Cortex of kidney (tissue), 1 donor: ENCODE data around the gene AFG1L.
"Not testable (repeated sequence)": the region's sequence is repeated elsewhere in the genome, so short reads cannot be mapped to it uniquely, and the experiment has no call there.

Experiments
- DNase-seq: peaks from one replicate; lab custom pipeline; 2025; lab: John Stamatoyannopoulos, UW

AFG1L gene

DNA sequence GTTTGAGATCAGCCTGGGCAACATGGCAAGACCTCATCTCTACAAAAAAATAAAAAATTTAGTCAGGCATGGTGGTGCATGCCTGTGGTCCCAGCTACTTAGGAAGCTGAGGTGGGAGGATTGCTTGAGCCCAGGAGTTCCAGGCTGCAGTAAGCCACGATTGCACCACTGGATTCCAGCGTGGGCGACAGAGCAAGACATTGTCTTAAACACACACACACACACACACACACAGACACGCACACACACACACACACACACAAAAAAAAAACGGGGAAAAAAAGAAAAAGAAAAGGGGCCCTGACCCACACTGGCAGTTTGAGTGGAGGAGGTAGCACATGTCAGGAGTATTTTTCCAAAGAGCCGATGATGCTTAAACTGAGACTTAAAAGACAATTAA, 122.2 kb downstream of the AFG1L start:
- DNase-seq, result no peak

DNA sequence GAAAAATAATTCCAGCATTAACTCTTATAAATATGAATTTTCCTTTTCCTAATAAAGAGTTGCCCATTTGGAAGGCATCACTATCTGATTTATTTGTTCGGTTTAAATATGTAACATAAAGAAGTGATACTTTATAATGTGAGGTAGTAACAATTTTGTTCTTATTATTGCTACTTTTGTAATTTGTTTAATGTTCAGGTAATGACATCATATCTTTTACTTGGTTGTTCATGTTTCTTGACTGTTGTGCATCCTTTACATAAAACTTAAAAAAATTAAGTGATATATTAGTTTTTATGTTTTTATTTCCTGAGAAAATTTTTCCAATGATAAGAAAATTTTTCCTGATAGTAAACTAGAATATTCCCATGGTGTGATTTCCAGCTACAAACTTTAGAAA, 124.6 kb downstream of the AFG1L start:
- DNase-seq, result no peak

DNA sequence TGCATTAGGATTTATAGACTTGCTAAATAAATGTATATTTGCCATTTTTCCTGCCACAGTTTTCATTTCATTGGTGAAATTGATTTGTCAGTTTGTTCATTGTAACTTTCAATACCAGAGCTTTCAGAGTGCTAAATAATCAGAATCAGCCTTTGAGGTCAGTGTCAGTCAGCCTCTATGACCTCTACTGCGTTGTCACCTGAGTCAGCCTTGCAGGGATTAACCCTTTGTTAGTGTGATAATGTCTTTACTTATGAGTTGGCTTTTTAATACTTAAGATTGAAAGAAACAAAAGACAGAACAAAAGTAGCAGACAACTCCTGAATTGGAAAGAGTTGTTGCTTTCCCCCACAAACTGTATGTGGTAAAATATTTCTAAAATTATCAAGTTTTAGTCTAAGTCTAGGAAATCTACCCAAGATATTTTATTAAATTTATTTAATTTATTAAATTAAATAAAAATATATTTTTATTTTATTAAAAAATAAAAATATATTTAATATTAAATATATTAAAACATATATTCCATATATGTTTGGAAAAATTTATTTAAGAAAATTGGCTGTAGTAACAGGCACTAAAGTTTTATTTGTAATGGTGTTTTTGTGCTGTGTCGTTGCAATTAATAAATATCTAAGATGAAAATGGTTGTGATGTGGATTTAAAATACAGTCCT, 125.2 kb downstream of the AFG1L start:
- DNase-seq, result no peak

DNA sequence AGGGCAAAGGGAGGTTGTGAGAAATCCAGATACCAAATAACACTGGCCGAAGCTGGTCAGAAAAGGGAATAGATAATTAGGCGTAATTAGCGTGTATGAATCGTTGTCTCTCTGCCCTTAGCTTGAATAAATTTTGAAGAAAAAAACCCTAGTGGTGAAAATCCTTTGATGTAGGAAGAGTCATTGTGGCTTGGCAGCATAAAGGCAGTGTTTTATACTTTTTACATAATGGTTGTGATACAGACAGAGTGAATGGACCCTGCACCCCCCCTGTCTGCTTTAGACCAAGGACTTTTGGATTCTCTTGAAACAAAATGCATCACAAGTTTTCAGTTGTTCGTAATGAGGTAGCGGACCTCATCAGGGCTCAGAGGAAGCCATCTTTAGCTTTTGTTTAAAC, 126.5 kb downstream of the AFG1L start:
- no peak for DNase-seq

DNA sequence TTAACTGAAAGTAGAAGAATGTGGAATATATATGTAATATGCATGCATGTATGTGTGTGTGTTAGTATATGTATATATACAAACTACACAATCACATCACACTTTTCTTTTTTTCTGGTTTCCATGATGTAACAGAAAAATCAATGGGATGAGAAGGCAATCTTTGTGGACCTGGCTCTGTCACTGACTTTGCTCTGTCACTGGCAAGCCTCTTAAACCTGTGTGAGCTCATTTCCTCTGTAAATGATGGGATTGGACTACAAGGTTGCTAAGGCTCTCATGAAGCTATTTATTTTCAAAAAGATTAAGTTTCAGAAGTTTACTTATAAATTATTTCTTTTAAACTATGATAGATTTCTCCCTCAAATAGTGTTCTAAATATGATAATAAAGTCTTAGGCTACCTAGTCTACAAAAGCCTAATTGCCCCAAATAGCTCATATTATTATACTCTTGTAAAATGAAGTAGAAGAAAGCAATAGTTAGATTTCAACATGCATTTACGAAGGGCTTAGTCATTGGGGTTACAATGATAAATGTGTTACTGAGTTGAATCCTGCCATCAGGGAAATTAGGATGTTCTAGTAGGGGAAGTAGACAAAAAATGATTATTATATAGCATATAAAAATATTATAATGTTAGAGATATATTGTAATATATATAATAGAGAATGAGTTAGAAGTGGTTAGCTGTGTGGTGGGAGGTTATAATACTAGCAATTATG, 129.3 kb downstream of the AFG1L start:
- DNase-seq, result no peak

DNA sequence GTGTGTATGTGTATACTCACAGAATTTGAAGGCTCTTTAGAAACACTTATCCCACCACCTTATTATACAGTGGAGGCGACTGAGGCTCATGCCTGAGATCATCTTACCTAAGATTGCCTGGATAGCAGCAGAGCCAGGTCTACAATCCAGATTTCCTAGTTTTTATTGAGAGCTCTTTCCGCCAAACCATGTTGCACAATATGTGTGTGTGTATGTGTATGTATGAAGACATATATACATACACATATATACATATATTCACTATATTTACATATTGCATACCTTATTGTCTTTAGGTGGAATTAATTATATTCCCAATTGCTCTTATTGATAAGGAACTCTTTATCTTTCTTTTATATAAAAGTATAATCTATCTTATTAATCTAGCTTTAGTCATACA, 130.6 kb downstream of the AFG1L start:
- DNase-seq, result no peak

DNA sequence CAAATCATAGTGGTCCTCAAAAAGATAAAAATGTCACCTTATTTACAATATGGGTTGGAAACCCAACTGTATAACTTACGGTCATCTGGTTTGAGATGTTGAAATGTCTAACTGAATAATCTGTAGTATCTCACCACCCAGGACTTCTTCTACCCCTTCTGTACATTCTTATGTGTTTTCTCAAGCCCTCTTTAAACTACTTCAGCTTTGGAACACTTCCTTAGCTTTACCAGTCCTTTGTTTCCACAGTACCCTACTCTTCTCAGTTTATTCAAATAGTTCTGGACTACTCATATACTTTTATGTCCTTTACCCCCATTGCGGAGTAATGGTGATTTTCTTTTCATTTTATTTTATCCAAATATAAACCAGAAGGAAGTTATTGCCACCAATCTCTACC, 137.3 kb downstream of the AFG1L start:
- no peak for DNase-seq

DNA sequence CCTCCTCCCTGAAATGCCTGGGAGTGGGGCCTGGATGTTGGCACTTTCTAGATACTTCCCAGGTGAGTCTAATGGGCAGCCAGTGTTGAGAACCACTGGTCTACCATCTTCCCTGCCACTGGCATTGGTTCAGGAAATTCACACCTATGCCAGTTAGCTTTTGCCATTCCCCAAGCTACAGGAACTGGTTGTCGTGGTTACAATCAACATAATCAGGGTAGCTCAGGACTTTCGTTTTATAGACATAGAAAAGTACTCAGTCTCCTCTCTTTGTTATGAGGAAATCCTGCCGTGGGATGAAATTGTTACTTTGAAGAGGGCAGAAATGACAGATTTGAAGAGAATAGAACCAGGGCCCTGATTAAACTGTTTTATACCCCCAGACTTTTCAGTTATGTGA, 137.9 kb downstream of the AFG1L start:
- DNase-seq, result no peak

DNA sequence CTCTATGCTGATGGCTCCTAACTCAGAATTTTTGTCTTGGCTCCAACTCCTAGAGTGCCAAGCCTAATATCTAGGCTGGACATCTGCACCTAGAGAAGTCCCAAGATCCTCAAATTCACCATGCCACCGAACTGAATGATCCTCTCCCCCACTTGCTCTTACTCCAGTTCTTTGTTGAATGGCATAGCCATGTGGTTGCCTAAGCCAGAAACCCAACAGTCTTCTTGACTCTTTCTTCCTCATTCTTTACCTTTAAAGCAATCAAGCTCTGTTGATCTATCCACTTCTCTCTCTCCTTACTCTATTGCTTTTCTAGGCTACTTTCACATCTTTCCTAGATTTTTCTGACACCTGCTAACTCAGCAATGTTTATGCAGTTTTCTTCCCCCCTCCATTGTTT, 139.4 kb downstream of the AFG1L start:
- no peak for DNase-seq

DNA sequence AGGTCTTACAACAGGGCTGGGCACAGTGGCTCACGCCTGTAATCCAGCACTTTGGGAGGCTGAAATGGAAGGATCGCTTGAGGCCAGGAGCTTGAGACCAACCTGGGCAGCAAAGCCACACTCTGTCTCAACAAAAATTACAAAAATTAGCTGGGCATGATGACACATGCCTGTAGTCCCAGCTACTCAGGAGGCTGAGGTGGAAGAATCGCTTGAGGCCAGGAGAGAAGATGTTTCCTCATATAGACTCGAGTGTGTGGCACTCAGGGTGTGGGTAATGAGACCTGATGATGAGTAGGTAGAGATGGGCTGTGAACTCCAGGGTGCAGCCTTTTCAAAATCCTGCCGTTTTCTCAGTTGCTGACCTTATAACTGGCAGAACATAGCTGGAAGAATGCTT, 140.5 kb downstream of the AFG1L start:
- DNase-seq, result no peak

DNA sequence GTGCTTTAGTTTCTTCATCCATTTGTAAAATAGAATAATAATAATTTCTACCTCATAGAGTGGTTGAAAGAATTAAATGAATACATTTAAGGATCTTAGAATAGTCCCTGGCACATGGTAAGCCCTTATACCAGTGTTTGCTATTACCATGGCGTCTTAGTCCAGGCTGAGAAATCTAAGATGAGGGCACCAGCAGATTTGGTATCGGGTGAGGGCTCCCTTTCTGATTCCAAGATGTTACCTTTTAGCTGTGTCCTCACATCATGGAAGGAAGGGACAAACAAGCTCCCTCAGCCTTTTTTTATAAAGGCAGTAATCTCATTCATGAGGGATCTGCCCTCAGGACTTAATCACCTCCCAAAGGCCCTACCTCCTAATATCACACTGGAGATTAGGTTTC, 141.9 kb downstream of the AFG1L start:
- no peak for DNase-seq

DNA sequence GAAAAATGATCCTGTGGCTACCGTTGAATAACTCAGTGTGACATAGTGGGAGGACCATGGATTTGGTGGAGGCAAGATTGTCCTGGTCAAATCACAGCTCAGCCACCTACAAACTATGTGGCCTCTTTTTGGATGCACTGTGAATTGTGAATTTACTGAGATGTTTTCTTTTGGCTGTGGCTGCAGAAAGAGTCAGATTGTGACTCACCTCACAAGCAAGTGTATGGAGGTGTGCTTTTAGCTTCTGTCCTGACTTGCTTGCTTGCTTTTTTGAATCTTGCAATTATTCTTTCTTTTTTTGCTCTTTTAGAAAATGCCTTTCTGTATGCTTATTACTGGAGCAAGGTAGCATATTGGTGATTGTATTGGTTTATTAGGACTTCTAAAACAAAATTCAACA, 143.0 kb downstream of the AFG1L start:
- no peak for DNase-seq

DNA sequence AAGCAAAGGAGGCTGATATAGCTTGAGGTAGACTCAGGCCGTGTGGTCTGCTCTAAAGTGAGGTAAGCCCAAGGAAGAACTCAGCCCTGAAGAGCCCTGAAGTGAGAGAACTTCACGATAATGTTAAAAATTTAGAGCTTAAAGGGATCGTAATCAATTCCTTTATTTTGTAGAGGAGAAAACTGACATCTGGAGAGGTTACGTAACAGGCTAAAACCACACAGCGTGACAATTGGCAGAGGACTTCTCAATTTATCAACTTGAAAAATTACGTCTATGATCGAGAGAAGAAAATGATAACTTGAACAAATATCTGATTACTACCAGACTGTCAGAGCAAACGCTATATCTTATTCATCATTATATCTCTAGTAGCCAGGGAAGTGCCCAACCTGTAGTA, 144.1 kb downstream of the AFG1L start:
- no peak for DNase-seq

DNA sequence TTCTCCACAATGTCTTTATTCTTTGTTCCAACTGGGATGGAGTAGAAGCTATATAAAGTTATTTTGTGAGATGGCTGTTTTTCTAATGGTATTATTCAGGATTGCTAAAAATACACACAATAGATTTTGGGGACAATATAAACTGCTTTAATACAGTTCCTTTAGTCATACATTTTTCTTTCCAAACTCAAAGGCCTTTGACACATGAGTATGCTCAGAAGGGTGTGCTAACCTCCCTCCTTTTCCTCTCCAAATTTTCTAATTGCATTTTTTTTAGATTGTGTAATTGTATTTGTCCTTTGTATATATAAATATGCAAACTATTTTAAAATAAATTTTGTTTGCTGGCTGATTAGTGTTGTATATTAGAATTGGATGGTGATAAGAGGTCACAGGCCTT, 146.3 kb downstream of the AFG1L start:
- no peak for DNase-seq

DNA sequence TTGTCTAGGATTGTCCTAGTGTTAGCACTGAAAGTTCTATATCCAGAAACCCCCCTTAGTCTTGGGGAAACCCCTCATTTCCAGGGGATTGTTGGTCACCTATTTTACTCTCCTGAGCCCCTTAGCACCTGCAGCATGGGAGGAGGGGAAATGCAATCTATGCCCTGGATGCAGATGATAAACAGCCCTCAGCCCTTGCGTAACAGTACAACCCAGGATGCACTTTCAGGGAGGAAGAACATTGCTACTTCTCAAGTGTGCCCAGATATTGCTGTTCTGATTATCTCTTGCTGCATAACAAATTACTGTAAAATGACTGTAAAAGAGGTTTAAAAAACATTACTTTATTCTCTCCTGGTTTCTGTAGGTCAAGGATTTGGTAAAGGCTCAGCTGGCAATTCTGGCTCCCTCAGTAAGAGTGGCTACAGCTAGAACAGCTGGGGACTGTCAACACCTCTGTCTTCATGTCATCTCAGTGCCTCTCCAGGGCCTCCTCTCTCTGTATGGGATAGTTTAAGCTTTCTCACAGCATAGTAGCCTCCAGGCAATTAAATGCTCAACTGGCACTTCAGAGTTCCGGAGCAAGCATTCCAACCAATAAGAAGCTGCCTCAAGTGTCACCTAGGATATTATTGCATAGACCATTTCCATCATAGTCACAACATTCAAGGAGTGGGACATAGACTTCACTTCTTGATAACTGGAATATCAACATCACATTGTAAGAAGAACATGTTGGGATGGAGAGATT, 148.1 kb downstream of the AFG1L start:
- no peak for DNase-seq

DNA sequence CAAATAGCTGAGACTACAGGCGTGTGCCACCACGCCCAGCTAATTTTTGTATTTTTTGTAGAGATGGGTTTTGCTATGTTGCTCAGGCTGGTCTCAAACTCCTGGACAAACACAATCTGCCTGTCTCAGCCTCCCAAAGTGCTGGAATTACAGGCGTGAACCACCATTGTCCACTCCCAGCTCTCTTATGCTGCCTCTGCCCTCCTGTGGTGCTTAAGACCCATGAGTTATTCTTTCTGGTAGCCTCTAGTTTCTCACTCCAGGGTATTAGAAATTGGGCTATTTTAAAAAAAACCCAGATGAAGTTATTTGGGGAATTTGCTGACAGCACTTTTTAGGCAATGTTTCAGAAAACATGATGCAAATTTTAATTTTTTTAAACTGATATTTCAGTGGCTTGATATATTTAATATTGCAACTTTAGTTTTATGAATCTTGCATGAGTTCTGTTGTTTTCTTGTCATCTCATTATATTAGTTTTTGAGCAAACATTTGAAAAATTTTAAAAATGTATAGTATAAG, 151.8 kb downstream of the AFG1L start:
- no peak for DNase-seq

DNA sequence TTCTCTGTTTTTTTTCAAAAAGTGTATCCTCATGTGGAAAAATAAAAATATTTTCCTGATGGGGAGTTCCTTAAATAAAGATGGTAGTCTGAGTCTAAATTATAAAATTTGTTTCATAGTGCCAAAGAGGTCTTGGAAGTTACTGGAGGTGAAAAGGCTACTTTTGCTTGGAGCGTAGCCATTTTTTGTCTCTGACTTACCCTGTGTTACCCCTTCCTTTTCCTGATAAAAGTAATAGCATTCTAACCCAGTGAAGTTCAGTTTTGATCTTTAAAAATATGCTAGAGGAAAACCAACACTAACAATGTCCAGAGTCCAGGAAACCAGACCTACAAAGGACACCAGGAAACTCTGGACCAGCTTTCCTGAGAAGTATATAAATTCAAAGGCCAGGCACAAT, 153.6 kb downstream of the AFG1L start:
- no peak for DNase-seq

DNA sequence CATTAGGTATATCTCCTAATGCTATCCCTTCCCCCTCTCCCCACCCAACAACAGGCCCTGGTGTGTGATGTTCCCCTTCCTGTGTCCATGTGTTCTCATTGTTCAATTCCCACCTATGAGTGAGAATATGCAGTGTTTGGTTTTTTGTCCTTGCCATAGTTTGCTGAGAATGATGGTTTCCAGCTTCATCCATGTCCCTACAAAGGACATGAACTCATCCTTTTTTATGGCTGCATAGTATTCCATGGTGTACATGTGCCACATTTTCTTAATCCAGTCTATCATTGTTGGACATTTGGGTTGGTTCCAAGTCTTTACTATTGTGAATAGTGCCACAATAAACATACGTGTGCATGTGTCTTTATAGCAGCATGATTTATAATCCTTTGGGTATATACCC, 154.9 kb downstream of the AFG1L start:
- DNase-seq, result not testable (repeated sequence)

DNA sequence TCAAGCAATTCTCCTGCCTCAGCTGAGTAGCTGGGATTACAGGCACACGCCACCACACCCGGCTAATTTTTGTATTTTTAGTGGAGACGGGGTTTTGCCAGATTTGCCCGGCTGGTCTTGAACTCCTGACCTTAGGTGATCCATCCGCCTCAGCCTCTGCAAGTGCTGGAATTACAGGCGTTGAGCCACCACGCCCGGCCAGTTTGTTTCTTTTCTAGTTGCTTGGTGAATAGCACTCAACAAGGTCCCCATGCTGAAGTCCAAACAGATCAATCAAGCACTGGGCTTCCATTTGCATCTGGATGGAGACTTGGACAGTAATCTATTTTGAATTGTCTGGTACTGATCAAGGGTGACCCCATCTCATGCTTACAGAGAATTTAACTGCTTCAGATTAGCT, 157.0 kb downstream of the AFG1L start:
- DNase-seq, result no peak

DNA sequence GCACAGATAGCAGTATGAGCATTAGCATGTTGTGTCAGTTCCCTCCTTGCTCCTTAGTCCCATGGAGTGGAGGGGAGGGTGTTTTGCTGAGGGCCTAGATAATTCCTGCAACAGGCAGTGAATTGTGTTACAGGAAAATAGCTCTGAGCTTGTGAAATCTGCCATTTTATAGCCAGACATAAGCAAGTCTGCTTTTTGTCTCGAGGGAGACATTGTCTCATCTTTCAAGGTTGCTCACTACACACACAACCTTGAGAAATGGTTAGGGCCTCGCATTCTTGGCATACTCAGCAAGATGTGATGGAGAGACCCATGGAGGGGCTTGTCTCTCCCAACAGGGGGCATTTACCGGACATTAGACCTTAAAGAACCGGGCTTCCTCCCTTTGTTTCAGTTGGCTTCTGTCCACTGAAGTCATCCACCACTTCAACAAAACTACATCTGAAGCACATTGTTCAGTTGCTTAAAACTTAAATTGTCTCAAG, 157.9 kb downstream of the AFG1L start:
- DNase-seq, result no peak

DNA sequence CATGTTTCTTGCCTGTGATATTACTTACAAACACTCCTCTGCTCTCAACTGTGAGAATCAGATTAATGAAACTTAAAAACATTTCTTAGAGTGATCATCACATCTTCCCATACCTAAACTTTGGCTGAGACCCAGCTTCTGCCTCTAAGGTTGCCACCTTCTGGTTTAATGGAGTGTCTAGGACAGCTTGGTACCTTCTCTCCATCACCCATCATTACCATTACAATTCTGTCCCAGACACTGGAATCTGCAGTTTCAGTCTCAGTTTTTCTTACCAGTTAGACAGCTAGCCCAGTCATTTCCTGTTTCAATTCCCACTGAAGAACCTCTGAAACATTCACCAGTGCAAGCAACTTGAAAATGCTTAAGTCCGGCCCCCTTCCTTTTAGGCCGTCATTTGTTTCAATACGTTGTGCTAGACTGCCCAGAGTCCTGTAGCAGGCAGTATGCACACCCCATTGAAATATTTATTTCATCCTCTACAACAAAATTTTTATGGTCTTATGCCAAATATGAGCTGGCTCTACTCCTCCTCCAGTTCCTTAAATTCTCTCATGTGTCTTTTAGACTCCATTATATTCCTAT, 158.8 kb downstream of the AFG1L start:
- DNase-seq, result no peak

DNA sequence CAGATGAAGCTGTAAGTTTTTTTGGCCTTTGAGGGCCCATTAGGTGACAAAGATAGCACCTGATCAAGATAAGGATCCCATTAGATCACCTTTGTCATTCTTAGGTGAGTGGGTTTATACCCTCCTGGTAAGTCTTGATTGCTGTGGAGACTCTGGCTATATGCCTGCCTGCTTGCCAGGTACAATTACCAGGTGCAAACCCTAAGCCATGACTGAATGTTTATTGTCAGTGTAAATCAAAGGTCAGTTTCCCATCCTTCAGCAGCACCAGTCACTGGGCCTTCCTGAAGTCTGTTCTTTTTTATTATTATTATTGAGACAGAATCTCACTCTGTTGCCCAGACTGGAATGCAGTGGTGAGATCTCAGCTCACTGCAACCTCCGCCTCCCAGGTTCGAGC, 159.5 kb downstream of the AFG1L start:
- no peak for DNase-seq

DNA sequence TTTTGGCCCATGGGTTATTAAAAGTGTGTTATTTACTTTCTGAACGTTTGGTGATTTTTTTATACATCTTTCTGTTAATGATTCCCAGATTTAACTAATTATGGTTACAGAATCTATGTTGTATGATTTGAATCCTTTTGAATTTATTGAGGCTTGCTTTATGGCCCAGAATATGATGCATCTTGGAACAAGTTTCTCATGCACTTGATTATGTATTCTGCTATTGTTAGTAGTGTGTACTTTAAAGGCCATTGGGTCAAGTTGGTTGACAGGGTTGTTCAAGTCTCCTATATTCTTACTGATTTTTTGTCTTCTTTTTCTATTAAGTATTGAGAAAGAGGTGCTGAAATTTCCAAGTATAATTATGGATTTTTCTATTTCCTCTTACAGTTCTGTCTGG, 160.8 kb downstream of the AFG1L start:
- DNase-seq, result no peak
